ENCODE measurements around the gene PRPS1. TPM values are rescaled to one million over a fixed set of nuclear protein-coding genes. Genes with fewer than 3 reads are reported as not detected.
"Not testable (repeated sequence)": the region's sequence is repeated elsewhere in the genome, so short reads cannot be mapped to it uniquely, and the experiment has no call there.

PRPS1 gene
- polyA plus RNA-seq, 1 donor (not counting 4 experiments of a cell fraction or from before 2014, with no cell fraction given): 48.4 TPM

DNA sequence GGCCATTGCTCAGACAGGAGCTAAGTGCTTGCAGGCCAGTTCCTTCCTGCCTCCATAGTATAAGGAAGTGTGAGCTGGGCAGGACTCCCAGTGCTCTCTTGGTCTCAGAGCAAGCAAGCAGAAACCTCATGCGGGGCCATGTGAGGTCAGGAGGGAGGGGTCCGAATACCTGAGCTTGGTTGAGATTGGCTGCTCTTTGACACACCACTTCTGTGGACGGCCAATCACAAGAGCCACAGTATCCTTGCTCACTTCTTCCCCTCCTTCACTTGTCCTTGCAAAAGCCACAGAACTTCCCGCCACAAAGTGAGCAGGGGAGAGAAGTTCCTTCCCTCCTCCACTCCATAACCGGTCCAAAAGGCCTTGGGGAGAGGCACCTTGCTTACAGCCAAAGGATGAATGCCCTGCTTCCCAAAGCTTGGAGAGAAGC lies 56.7 kb downstream of the PRPS1 start:
- DNase-seq (ENCODE audit: low read depth, low spot score): peak; percentile 85
- Histone ChIP-seq H3K9ac (ENCODE audit: control insufficient read depth, extremely low read depth, insufficient read depth, low read length) (no peak overlapping the region), H3K4me2 (ENCODE audit: control insufficient read depth, extremely low read depth, insufficient read depth, low read depth, low read length) (peak overlapping the region; percentile 23), H4K20me1 (ENCODE audit: control insufficient read depth, extremely low read depth, insufficient read depth, low read length) (no peaks in the 10 kb centered on the region), H3K9me3 (ENCODE audit: control insufficient read depth, low read depth, low read length) (no peaks in the 10 kb centered on the region), H3K4me1 (ENCODE audit: control insufficient read depth, extremely low read depth, insufficient read depth, low read length) (peaks cover 30% of the 10 kb centered on the region), H3K4me3 (ENCODE audit: control insufficient read depth in 2 of 3, extremely low read depth in 1 of 3, insufficient read depth in 2 of 3, low read depth in 1 of 3, low read length in 3 of 3) (no peak overlapping the region), H3K9me1 (ENCODE audit: control insufficient read depth, extremely low read depth, insufficient read depth, low read length) (peaks cover 2% of the 10 kb centered on the region), H3K36me3 (ENCODE audit: control insufficient read depth in 2 of 2, extremely low read depth in 1 of 2, insufficient read depth in 2 of 2, low read length in 2 of 2) (no peaks in the 10 kb centered on the region), H3K79me2 (ENCODE audit: control insufficient read depth, insufficient read depth, low read length) (no peaks in the 10 kb centered on the region), H2AFZ (ENCODE audit: control insufficient read depth, low read length) (no peak overlapping the region), H3K27me3 (ENCODE audit: control insufficient read depth, extremely low read depth, insufficient read depth, low read length) (no peaks in the 10 kb centered on the region), H3K27ac (ENCODE audit: control insufficient read depth, insufficient read depth, low read length) (peak overlapping the region; percentile 30)
- FAIRE-seq: peak; percentile 81
- dilution Hi-C loops (cut with MboI; ENCODE audit: extremely low pct_ligation_motif_present, low sequenced_read_pairs): no loop called here
- TF ChIP-seq, protein P1, sequence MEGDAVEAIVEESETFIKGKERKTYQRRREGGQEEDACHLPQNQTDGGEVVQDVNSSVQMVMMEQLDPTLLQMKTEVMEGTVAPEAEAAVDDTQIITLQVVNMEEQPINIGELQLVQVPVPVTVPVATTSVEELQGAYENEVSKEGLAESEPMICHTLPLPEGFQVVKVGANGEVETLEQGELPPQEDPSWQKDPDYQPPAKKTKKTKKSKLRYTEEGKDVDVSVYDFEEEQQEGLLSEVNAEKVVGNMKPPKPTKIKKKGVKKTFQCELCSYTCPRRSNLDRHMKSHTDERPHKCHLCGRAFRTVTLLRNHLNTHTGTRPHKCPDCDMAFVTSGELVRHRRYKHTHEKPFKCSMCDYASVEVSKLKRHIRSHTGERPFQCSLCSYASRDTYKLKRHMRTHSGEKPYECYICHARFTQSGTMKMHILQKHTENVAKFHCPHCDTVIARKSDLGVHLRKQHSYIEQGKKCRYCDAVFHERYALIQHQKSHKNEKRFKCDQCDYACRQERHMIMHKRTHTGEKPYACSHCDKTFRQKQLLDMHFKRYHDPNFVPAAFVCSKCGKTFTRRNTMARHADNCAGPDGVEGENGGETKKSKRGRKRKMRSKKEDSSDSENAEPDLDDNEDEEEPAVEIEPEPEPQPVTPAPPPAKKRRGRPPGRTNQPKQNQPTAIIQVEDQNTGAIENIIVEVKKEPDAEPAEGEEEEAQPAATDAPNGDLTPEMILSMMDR (optimal IDR thresholded peaks at IDR 0.05 in 1 of 3, IDR thresholded peaks at IDR 0.05 in 1 of 3, conservative IDR thresholded peaks at IDR 0.05 in 1 of 3; ENCODE audit: extremely low read depth in 1 of 3, insufficient read depth in 2 of 3, low read length in 3 of 3): no peak
- no peak for TF ChIP-seq EZH2 (IDR thresholded peaks at IDR 0.05; ENCODE audit: low read length)

DNA sequence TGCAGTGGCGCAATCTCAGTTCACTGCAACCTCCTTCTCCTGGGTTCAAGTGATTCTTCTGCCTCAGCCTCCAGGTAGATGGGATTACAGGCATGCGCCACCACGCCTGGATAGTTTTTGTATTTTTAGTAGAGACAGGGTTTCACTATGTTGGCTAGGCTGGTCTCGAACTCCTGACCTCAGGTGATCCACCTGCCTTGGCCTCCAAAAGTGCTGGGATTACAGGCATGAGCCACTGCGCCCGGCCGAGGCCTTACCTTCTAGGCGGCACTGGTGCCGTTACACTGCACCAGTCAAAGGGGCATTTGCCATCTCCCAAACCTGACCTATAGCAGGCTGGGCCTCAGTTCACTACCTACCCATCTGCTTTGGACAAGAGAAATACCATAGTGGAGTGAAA lies 57.3 kb downstream of the PRPS1 start:
- dilution Hi-C loops (cut with MboI; ENCODE audit: extremely low pct_ligation_motif_present, low sequenced_read_pairs): not testable (repeated sequence)

DNA sequence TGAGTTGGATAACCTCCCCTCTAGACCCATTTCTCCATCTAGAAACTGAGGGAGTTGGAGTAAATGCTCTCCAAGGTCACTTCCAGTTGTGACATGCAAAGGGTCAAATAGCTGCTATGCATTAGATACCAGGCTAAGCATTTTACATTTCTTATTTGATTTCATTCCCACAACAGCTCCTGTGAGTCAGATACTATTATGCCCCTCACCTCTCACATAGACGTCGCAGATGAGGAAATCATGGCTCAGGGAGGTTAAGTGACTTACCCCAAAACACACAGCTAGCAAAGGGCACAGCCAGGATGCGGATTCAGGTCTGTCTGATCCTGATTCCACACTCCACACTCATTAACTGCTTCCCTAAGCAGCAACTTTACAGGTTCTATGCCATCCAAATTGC lies 57.7 kb downstream of the PRPS1 start:
- no peak overlapping the region for H3K4me2 ChIP-seq (ENCODE audit: control insufficient read depth, extremely low read depth, insufficient read depth, low read depth, low read length)
- no peak overlapping the region for H3K9ac ChIP-seq (ENCODE audit: control insufficient read depth, extremely low read depth, insufficient read depth, low read length)
- H3K36me3 ChIP-seq (ENCODE audit: control insufficient read depth in 2 of 2, extremely low read depth in 1 of 2, insufficient read depth in 2 of 2, low read length in 2 of 2): no peaks in the 10 kb centered on the region
- H2AFZ ChIP-seq (ENCODE audit: control insufficient read depth, low read length): no peak overlapping the region
- no peak for DNase-seq (ENCODE audit: low read depth, low spot score)
- FAIRE-seq: no peak
- dilution Hi-C loops (cut with MboI; ENCODE audit: extremely low pct_ligation_motif_present, low sequenced_read_pairs): no loop called here
- H4K20me1 ChIP-seq (ENCODE audit: control insufficient read depth, extremely low read depth, insufficient read depth, low read length): no peaks in the 10 kb centered on the region
- no peak overlapping the region for H3K27ac ChIP-seq (ENCODE audit: control insufficient read depth, insufficient read depth, low read length)
- no peak overlapping the region for H3K4me3 ChIP-seq (ENCODE audit: control insufficient read depth in 2 of 3, extremely low read depth in 1 of 3, insufficient read depth in 2 of 3, low read depth in 1 of 3, low read length in 3 of 3)
- peaks cover 30% of the 10 kb centered on the region for H3K4me1 ChIP-seq (ENCODE audit: control insufficient read depth, extremely low read depth, insufficient read depth, low read length)
- peaks cover 2% of the 10 kb centered on the region for H3K9me1 ChIP-seq (ENCODE audit: control insufficient read depth, extremely low read depth, insufficient read depth, low read length)
- no peaks in the 10 kb centered on the region for H3K27me3 ChIP-seq (ENCODE audit: control insufficient read depth, extremely low read depth, insufficient read depth, low read length)
- H3K9me3 ChIP-seq (ENCODE audit: control insufficient read depth, low read depth, low read length): no peaks in the 10 kb centered on the region
- TF ChIP-seq, protein P1 (optimal IDR thresholded peaks at IDR 0.05 in 1 of 3, IDR thresholded peaks at IDR 0.05 in 1 of 3, conservative IDR thresholded peaks at IDR 0.05 in 1 of 3; ENCODE audit: extremely low read depth in 1 of 3, insufficient read depth in 2 of 3, low read length in 3 of 3): no peak
- no peak for TF ChIP-seq EZH2 (IDR thresholded peaks at IDR 0.05; ENCODE audit: low read length)
- no peaks in the 10 kb centered on the region for H3K79me2 ChIP-seq (ENCODE audit: control insufficient read depth, insufficient read depth, low read length)

More for the DNA sequence above, 57.3 kb downstream of the PRPS1 start:
- H4K20me1 ChIP-seq (ENCODE audit: control insufficient read depth, extremely low read depth, insufficient read depth, low read length); H2AFZ ChIP-seq (ENCODE audit: control insufficient read depth, low read length); H3K9ac ChIP-seq (ENCODE audit: control insufficient read depth, extremely low read depth, insufficient read depth, low read length); H3K4me3 ChIP-seq (ENCODE audit: control insufficient read depth in 2 of 3, extremely low read depth in 1 of 3, insufficient read depth in 2 of 3, low read depth in 1 of 3, low read length in 3 of 3); H3K9me1 ChIP-seq (ENCODE audit: control insufficient read depth, extremely low read depth, insufficient read depth, low read length); H3K27me3 ChIP-seq (ENCODE audit: control insufficient read depth, extremely low read depth, insufficient read depth, low read length); H3K79me2 ChIP-seq (ENCODE audit: control insufficient read depth, insufficient read depth, low read length); FAIRE-seq; H3K9me3 ChIP-seq (ENCODE audit: control insufficient read depth, low read depth, low read length); H3K36me3 ChIP-seq (ENCODE audit: control insufficient read depth in 2 of 2, extremely low read depth in 1 of 2, insufficient read depth in 2 of 2, low read length in 2 of 2); DNase-seq (ENCODE audit: low read depth, low spot score); H3K4me2 ChIP-seq (ENCODE audit: control insufficient read depth, extremely low read depth, insufficient read depth, low read depth, low read length): not testable (repeated sequence)
- Histone ChIP-seq H3K27ac (ENCODE audit: control insufficient read depth, insufficient read depth, low read length) (peak overlapping the region; percentile 30), H3K4me1 (ENCODE audit: control insufficient read depth, extremely low read depth, insufficient read depth, low read length) (peaks cover 30% of the 10 kb centered on the region)
